ENCODE results near the gene TMEM94. TPM values are rescaled to one million over a fixed set of nuclear protein-coding genes. Genes with fewer than 3 reads are reported as not detected.

The TMEM94 gene
- total and polyA plus RNA-seq, 2 of the 13 experiments (the other 11 are each of a cell fraction or from before 2014, with no cell fraction given): 32.6 to 134 TPM

- TF ChIP-seq ZNF513 (CRISPR knock-in tag; conservative IDR thresholded peaks at IDR 0.05): no peak
- TF ChIP-seq TFE3 (CRISPR knock-in tag; IDR thresholded peaks at IDR 0.05): 0 out of 2 replicates have a peak, but pooled peaks have one; percentile 6
- TF ChIP-seq KMT2B (CRISPR knock-in tag; IDR thresholded peaks at IDR 0.05): no peak
- TF ChIP-seq RNF219 (CRISPR knock-in tag; IDR thresholded peaks at IDR 0.05): 0 out of 2 replicates have a peak, but pooled peaks have one; percentile 5
- TF ChIP-seq KDM5A (IDR thresholded peaks at IDR 0.05; ENCODE audit: borderline replicate concordance, low read length): peak; percentile 48; the same call in 1 of the 2 replicates
- TF ChIP-seq ZMAT3 (CRISPR knock-in tag; conservative IDR thresholded peaks at IDR 0.05): 0 out of 2 replicates have a peak, but pooled peaks have one; percentile 10
- TF ChIP-seq AKAP8 (CRISPR knock-in tag; IDR thresholded peaks at IDR 0.05): no peak
- peak; percentile 39; the same call in 1 of the 2 replicates for TF ChIP-seq PHF21A (CRISPR knock-in tag; IDR thresholded peaks at IDR 0.05)
- no peak for TF ChIP-seq BRD4 (CRISPR knock-in tag; IDR thresholded peaks at IDR 0.05)
- no peak for TF ChIP-seq ZNF580 (CRISPR knock-in tag; IDR thresholded peaks at IDR 0.05; ENCODE audit: borderline replicate concordance, low read depth)
- TF ChIP-seq ZMYM2 (CRISPR knock-in tag; IDR thresholded peaks at IDR 0.05): no peak
- no peak for TF ChIP-seq ZBTB7A (CRISPR knock-in tag; IDR thresholded peaks at IDR 0.05)
- no peak for TF ChIP-seq NR3C1 (CRISPR knock-in tag; IDR thresholded peaks at IDR 0.05)
- no peak for TF ChIP-seq CBX2 (IDR thresholded peaks at IDR 0.05; ENCODE audit: low read depth, low read length)
- TF ChIP-seq CBX2 (CRISPR knock-in tag; IDR thresholded peaks at IDR 0.05; ENCODE audit: low read depth): no peak
- TF ChIP-seq IRF2 (CRISPR knock-in tag; IDR thresholded peaks at IDR 0.05): no peak
- TF ChIP-seq CC2D1A (CRISPR knock-in tag; IDR thresholded peaks at IDR 0.05): 0 out of 2 replicates have a peak, but pooled peaks have one; percentile 84
- 0 out of 2 replicates have a peak, but pooled peaks have one; percentile 62 for TF ChIP-seq SMYD3 (CRISPR knock-in tag; IDR thresholded peaks at IDR 0.05)
- no peak for TF ChIP-seq ZBTB7B (CRISPR knock-in tag; IDR thresholded peaks at IDR 0.05)
- TF ChIP-seq ATF2 (CRISPR knock-in tag; IDR thresholded peaks at IDR 0.05): no peak
- TF ChIP-seq ZNF660 (CRISPR knock-in tag; IDR thresholded peaks at IDR 0.05; ENCODE audit: borderline replicate concordance, low read depth): no peak; the same call in 1 of the 2 replicates
Observed at GRCh38 chr17:75456039-75456416, 407 bp upstream of the TMEM94 start (continued).

All from HepG2 (cell line).